Mesodermal cell (in vitro differentiated cells): ENCODE measurements around the gene HIP1.
A peak's percentile ranks its signal among the peaks of the same experiment; 100 is the strongest.
"Not testable (repeated sequence)": the region's sequence is repeated elsewhere in the genome, so short reads cannot be mapped to it uniquely, and the experiment has no call there.

Experiments
- H3K27ac ChIP-seq: 2 replicates; pipeline ENCODE4 v1.7.0; 2013; ENCODE audit warnings: mild to moderate bottlenecking, low read depth, low read length, moderate library complexity; ENCODE audit not compliant: severe bottlenecking
- H3K36me3 ChIP-seq: 2 replicates; pipeline ENCODE4 v1.7.1; 2013; ENCODE audit warnings: mild to moderate bottlenecking, low read length, moderate library complexity; ENCODE audit not compliant: control insufficient read depth, insufficient read depth
- H3K4me1 ChIP-seq: one replicate; pipeline ENCODE4 v1.7.1; 2013; ENCODE audit warnings: mild to moderate bottlenecking, low read length; ENCODE audit not compliant: insufficient read depth, control insufficient read depth, poor library complexity, severe bottlenecking
- H3K4me3 ChIP-seq: 2 replicates; pipeline ENCODE4 v1.7.0; 2013; ENCODE audit warnings: low read length, control low read depth, mild to moderate bottlenecking; ENCODE audit not compliant: insufficient read depth, poor library complexity, severe bottlenecking; ENCODE audit errors: extremely low read depth
- H3K9me3 ChIP-seq: 2 replicates; pipeline ENCODE4 v1.7.1; 2013; ENCODE audit warnings: mild to moderate bottlenecking, low read length, moderate library complexity; ENCODE audit not compliant: control insufficient read depth
- WGBS, 2 experiments: methylation state at CpG; one replicate each; pipeline ENCODE4 v1.1.5; 2013; ENCODE audit warnings: missing lambda C conversion rate in 2 of 2; ENCODE audit not compliant: insufficient coverage in 2 of 2; 5-methylcytosine and 5-hydroxymethylcytosine counted together

Gene HIP1

DNA sequence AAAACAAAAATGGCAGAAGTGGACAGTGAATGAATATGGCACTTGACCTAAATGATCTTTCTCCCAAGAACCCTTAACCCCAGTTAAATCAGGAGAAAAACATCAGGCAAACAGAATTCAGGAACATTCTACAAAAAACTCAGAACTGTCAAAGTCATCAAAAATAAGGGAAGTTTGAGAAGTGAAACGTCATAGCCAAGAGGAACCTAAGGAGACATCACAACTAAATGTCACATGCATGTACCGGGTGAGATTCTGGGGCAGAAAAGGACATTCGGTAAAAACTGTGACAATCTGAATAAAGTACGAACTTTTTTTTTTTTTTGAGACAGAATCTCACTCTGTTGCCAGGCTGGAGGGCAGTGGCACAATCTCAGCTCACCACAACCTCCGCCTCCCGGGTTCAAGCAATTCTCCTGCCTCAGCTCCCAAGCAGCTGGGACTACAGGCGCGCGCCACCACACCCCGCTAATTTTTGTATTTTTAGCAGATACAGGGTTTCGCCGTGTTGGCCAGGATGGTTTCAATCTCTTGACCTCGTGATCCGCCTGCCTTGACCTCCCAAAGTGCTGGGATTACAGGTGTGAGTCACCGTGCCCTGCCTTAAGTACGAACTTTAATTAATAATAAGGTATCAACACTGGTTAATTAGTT, 169.0 kb downstream of the HIP1 start:
- peaks cover 69% of the 10 kb centered on the region for H3K36me3 ChIP-seq

DNA sequence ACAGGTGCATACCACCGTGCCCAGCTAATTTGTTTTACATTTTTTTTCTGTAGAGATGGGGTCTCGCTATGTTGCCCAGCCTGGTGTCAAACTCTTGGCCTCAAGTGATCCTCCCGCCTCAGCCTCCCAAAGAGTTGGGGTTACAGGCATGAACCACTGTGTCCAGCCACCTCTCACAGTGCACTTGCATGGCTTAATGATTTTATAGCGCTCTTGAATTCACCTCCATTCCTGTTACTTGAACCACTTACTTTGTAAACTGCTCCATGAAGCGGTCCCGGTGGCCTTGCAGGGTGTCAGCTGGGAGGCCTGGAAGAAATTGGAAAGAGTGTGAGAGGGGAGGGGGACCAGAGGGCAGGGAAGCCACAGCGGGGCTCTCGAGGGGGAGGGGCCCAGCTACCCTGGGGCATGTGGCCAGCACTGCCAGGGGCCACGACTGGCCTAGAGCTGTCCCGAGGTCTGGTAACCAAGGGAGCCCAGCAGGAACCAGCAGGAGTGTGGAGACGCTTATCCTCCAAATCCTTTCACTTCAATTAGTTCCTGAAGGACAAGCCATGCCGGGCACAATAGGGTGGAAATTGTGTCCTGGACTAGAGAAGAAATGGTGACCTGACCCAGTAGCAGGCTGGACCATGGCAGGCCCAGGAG, 170.7 kb downstream of the HIP1 start:
- 85 to 89% methylated on average over 8 to 11 of the region's 12 CpGs for WGBS, 2 experiments
- Histone ChIP-seq H3K4me3 (no peak overlapping the region), H3K27ac (no peak overlapping the region), H3K4me1 (no peaks in the 10 kb centered on the region), H3K36me3 (peaks cover 70% of the 10 kb centered on the region), H3K9me3 (no peaks in the 10 kb centered on the region)

More for the DNA sequence above, 169.0 kb downstream of the HIP1 start:
- H3K9me3 ChIP-seq, H3K27ac ChIP-seq, H3K4me1 ChIP-seq, H3K4me3 ChIP-seq: not testable (repeated sequence)
- whole genome bisulfite sequencing, 2 experiments = 94 to 96% methylated on average over 14 to 15 of the region's 16 CpGs

- Histone ChIP-seq H3K9me3 (no peaks in the 10 kb centered on the region), H3K4me1 (no peaks in the 10 kb centered on the region), H3K4me3 (no peak overlapping the region), H3K36me3 (peaks cover 84% of the 10 kb centered on the region), H3K27ac (peak overlapping the region; percentile 72)
- 91 to 95% methylated on average over 6 of the region's 6 CpGs for WGBS, 2 experiments
These were observed 173.5 kb downstream of the HIP1 start for GRCh38 chr7:75565132-75565837.

DNA sequence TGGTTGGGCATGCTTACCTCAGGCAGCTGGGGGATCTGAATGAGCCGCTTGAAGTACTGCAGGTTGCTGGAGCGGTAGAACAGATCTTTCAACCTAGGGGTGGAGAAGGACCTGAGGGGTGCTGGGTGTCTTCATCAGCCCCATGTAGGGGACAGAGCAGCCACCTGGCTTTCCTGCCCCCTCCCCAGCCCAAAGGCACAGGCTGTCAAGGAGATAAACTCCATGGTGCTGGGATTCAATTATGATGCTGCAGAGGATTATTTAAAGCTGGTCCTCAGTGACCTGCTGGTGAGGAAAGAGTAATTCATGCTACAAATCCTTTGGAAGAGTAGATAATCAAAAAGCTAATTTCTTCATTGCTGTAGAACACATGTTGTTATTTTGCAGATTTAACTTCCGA, 175.6 kb downstream of the HIP1 start:
- H3K4me3 ChIP-seq = no peak overlapping the region
- no peaks in the 10 kb centered on the region for H3K9me3 ChIP-seq
- peaks cover 81% of the 10 kb centered on the region for H3K36me3 ChIP-seq
- 94 to 100% methylated on average over 2 of the region's 3 CpGs for WGBS, 2 experiments
- no peak overlapping the region for H3K27ac ChIP-seq
- H3K4me1 ChIP-seq = no peaks in the 10 kb centered on the region

- Histone ChIP-seq H3K4me1 (no peaks in the 10 kb centered on the region), H3K9me3 (no peaks in the 10 kb centered on the region), H3K36me3 (peaks cover 81% of the 10 kb centered on the region), H3K4me3 (no peak overlapping the region), H3K27ac (no peak overlapping the region)
- 91 to 100% methylated on average over 3 of the region's 6 CpGs for WGBS, 2 experiments
These were observed 178.8 kb downstream of the HIP1 start for GRCh38 chr7:75559976-75560365.

DNA sequence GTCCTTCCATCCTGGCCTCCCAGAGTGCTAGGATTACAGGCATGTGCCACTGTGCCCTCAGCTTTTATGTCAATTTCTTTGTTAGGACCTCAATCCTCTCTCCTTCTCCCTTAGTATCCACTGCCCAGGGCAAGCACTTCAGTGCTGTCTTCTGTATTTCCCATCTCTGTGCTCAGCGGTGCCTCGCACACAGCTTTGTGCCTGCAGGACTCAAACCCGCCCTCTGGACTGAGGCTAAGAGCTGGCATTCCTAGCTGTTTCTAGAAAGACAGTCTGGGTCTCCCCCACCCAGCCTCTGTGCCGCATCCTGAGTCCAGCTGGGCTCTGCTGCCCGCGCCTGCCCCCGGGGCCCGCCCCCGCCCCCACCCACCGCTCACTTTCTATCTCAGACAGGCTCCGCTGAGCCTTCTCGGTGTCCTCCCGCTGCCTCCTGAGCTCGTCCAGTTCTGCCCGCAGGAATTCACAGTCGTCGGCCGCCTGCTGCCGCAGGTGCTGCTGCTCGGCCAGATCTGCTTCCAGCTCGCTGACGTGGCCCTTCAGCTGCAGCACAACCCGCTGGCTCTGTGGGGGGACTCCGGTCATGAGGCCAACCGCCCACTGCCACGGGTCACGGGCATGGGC, 179.3 kb downstream of the HIP1 start:
- Histone ChIP-seq H3K4me3 (no peak overlapping the region), H3K4me1 (no peaks in the 10 kb centered on the region), H3K27ac (no peak overlapping the region), H3K9me3 (no peaks in the 10 kb centered on the region), H3K36me3 (peaks cover 79% of the 10 kb centered on the region)
- WGBS, 2 experiments = 94 to 98% methylated on average over 22 to 24 of the region's 27 CpGs

GRCh38 chr7:75556835-75557234, 181.9 kb downstream of the HIP1 start:
- not testable (repeated sequence) for H3K9me3 ChIP-seq
- H3K36me3 ChIP-seq = peaks cover 75% of the 10 kb centered on the region
- 95 to 100% methylated on average over 1 to 4 of the region's 6 CpGs for WGBS, 2 experiments

DNA sequence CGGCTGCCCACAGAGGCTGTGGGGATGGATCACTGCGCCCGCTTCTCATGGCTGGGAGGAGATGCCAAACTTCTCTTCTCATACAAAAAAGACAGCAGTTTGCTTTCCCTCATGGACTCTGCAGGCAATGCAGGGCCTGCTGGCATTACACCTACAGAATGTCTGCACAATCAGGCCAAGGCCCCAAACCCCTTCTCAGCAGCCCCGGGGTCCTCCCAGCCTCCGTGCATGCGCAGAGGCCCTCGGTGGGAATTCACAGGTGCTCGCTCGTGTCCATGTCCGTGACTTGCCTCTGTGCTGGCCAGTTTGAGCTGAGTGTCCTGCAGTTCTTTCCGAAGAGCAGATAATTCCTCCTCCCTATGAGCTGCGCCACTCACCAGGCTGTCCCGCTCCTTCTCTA, 183.0 kb downstream of the HIP1 start:
- 96 to 97% methylated on average over 13 of the region's 13 CpGs for WGBS, 2 experiments

More at GRCh38 chr7:75556835-75557234, 181.9 kb downstream of the HIP1 start:
- not testable (repeated sequence) for H3K27ac ChIP-seq, H3K4me1 ChIP-seq, H3K4me3 ChIP-seq

GRCh38 chr7:75546237-75547015, 192.3 kb downstream of the HIP1 start:
- H3K36me3 ChIP-seq = peaks cover 70% of the 10 kb centered on the region
- WGBS, 2 experiments = 83 to 91% methylated on average over 10 to 15 of the region's 15 CpGs

More for the DNA sequence above, 183.0 kb downstream of the HIP1 start:
- Histone ChIP-seq H3K9me3 (no peaks in the 10 kb centered on the region), H3K36me3 (peaks cover 74% of the 10 kb centered on the region), H3K27ac (no peak overlapping the region), H3K4me1 (no peaks in the 10 kb centered on the region), H3K4me3 (no peak overlapping the region)

GRCh38 chr7:75537731-75538130, 201.0 kb downstream of the HIP1 start:
- Histone ChIP-seq H3K4me1 (peaks cover 7% of the 10 kb centered on the region), H3K4me3 (no peak overlapping the region), H3K27ac (no peak overlapping the region), H3K36me3 (peaks cover 62% of the 10 kb centered on the region), H3K9me3 (no peaks in the 10 kb centered on the region)
- 88 to 91% methylated on average over 4 to 5 of the region's 5 CpGs for WGBS, 2 experiments

More at GRCh38 chr7:75546237-75547015, 192.3 kb downstream of the HIP1 start:
- no peaks in the 10 kb centered on the region for H3K4me1 ChIP-seq
- H3K9me3 ChIP-seq = no peaks in the 10 kb centered on the region
- H3K27ac ChIP-seq = no peak overlapping the region
- H3K4me3 ChIP-seq = no peak overlapping the region
